HG03097 (cell line): ENCODE measurements around the gene ITPK1.

Experiments used
- ATAC-seq: cut with Tn5 transposase; IDR thresholded peaks from one replicate; pipeline ENCODE4 v1.9.1; 2021; ENCODE audit not compliant: unreplicated experiment, low FRiP score

ITPK1 gene

GRCh38 chr14:93046705-93047050, 69.0 kb downstream of the ITPK1 start:
- no peak for ATAC-seq

GRCh38 chr14:93045965-93046704, 69.6 kb downstream of the ITPK1 start:
- no peak for ATAC-seq

- no peak for ATAC-seq
These were observed 70.5 kb downstream of the ITPK1 start for GRCh38 chr14:93045211-93045674.

- ATAC-seq, result no peak
These were observed 71.2 kb downstream of the ITPK1 start for GRCh38 chr14:93044556-93044955.

GRCh38 chr14:93044121-93044520, 71.6 kb downstream of the ITPK1 start:
- no peak for ATAC-seq

- no peak for ATAC-seq
These were observed 72.5 kb downstream of the ITPK1 start for GRCh38 chr14:93042968-93043940.

- no peak for ATAC-seq
These were observed 73.9 kb downstream of the ITPK1 start for GRCh38 chr14:93041830-93042229.

- ATAC-seq, result no peak
These were observed 74.7 kb downstream of the ITPK1 start for GRCh38 chr14:93040982-93041381.

- no peak for ATAC-seq
These were observed 75.3 kb downstream of the ITPK1 start for GRCh38 chr14:93040443-93040842.

- no peak for ATAC-seq
These were observed 75.9 kb downstream of the ITPK1 start for GRCh38 chr14:93039649-93040315.

- no peak for ATAC-seq
These were observed 78.4 kb downstream of the ITPK1 start for GRCh38 chr14:93037351-93037750.

- no peak for ATAC-seq
These were observed 78.9 kb downstream of the ITPK1 start for GRCh38 chr14:93036652-93037345.

GRCh38 chr14:93035917-93036651, 79.6 kb downstream of the ITPK1 start:
- no peak for ATAC-seq

- ATAC-seq, result no peak
These were observed 80.2 kb downstream of the ITPK1 start for GRCh38 chr14:93035585-93035916.

- no peak for ATAC-seq
These were observed 81.1 kb downstream of the ITPK1 start for GRCh38 chr14:93034671-93034994.

- peak; percentile 51 for ATAC-seq
These were observed 81.6 kb downstream of the ITPK1 start for GRCh38 chr14:93033983-93034670.

- ATAC-seq, result no peak
These were observed 82.4 kb downstream of the ITPK1 start for GRCh38 chr14:93033084-93033982.

- no peak for ATAC-seq
These were observed 83.2 kb downstream of the ITPK1 start for GRCh38 chr14:93032421-93032936.
